ENCODE data around the gene EHD1.
A peak's percentile ranks its signal among the peaks of the same experiment; 100 is the strongest.

Gene EHD1

GRCh38 chr11:64916040-64916774 lies 37.8 kb upstream of the EHD1 start:
- H3K4me3 ChIP-seq (ENCODE audit: low read depth, low read length) = peak overlapping the region; percentile 83
- TF ChIP-seq CTCF (IDR thresholded peaks at IDR 0.05; ENCODE audit: borderline replicate concordance, insufficient read depth, low read depth, low read length) = no peak

- no peak overlapping the region for H3K4me3 ChIP-seq (ENCODE audit: low read depth, low read length)
- no peak for TF ChIP-seq CTCF (IDR thresholded peaks at IDR 0.05; ENCODE audit: borderline replicate concordance, insufficient read depth, low read depth, low read length)
Observed at GRCh38 chr11:64915376-64915887, 37.0 kb upstream of the EHD1 start.

- no peak overlapping the region for H3K4me3 ChIP-seq (ENCODE audit: low read depth, low read length)
- TF ChIP-seq CTCF (IDR thresholded peaks at IDR 0.05; ENCODE audit: borderline replicate concordance, insufficient read depth, low read depth, low read length) = no peak
Observed at GRCh38 chr11:64914123-64914522, 35.7 kb upstream of the EHD1 start.

GRCh38 chr11:64913171-64913727 lies 34.8 kb upstream of the EHD1 start:
- H3K4me3 ChIP-seq (ENCODE audit: low read depth, low read length) = no peak overlapping the region
- no peak for TF ChIP-seq CTCF (IDR thresholded peaks at IDR 0.05; ENCODE audit: borderline replicate concordance, insufficient read depth, low read depth, low read length)

GRCh38 chr11:64911689-64912088 lies 33.3 kb upstream of the EHD1 start:
- H3K4me3 ChIP-seq (ENCODE audit: low read depth, low read length) = no peak overlapping the region
- no peak for TF ChIP-seq CTCF (IDR thresholded peaks at IDR 0.05; ENCODE audit: borderline replicate concordance, insufficient read depth, low read depth, low read length)

- TF ChIP-seq CTCF (IDR thresholded peaks at IDR 0.05; ENCODE audit: borderline replicate concordance, insufficient read depth, low read depth, low read length) = no peak
- H3K4me3 ChIP-seq (ENCODE audit: low read depth, low read length) = no peak overlapping the region
Observed at GRCh38 chr11:64911142-64911541, 32.7 kb upstream of the EHD1 start.

Data from GM12875 (cell line).